GM19351 (cell line): ENCODE measurements around the gene CARM1.

Source experiments
- ATAC-seq: cut with Tn5 transposase; IDR thresholded peaks from one replicate; pipeline ENCODE4 v1.9.1; 2021; ENCODE audit warnings: mild to moderate bottlenecking, moderate library complexity; ENCODE audit not compliant: unreplicated experiment

Gene CARM1

DNA sequence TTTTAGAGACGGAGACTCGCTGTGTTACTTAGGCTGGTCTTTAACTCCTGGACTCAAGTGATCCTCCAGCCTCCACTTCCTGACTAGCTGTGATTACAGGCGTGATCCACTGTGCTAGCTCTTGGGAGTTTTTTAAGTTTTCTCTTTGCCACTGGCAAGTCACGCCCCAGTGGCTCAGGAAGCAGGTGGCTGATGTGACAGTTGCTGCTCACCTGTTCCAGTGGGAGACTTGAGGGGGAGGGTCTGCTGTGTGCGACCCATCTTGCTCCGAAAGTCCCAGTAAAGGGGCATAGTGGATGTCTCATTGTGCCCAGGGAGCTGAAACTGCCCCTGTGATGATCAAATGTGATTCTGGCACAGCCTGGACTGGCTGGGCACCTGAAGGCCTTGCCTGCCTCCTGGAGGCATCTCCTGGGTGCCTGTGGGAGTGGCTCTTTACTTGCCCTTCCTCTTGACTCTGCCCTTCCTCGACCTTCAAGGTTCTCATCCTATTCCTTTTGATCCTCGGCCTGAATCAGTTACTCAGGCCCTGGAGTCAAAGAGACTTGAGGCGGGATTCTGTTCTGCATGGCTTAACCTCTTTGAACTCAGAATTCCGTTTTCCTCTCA, 97.3 kb downstream of the CARM1 start:
- no peak for ATAC-seq

DNA sequence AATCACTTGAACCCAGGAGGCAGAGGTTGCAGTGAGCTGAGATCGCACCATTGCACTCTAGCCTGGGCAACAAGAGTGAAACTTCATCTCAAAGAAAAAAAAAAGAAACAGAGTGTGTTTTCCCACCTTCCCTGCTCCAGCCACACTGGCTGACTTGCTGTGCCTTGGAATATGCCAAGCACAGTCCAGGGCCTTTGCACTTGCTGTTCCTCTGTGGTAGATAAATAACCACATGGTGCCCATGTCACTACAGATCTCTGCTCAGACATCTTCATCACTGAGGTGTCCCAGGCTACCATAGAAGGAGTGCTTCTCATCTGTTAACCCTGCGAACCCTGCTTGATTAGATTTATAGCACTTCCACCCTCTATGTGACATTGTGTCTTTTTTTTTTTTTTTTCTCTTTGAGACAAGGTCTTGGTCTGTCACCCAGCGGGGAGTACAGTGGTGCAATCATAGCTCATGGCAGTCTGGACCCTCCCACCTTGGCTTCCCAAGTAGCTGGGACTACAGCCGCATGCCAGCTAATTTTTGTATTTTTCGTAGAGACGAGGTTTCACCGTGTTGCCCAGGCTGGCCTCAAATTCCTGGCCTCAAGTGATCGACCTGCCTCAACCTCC, 99.9 kb downstream of the CARM1 start:
- no peak for ATAC-seq
